GM12875 (cell line): ENCODE measurements around the gene EIF2B4.

ENCODE experiments used
- H3K4me3 ChIP-seq: one replicate; pipeline ENCODE4 v1.5.1; 2011; ENCODE audit warnings: low read depth, low read length, control low read depth
- TF ChIP-seq, protein P1 (sequence below): IDR thresholded peaks from 2 replicates; pipeline ENCODE4 v1.5.1; 2011; ENCODE audit warnings: low read depth, mild to moderate bottlenecking, control low read depth, inconsistent platforms, low read length, moderate library complexity, borderline replicate concordance; ENCODE audit not compliant: insufficient read depth

EIF2B4 gene

DNA sequence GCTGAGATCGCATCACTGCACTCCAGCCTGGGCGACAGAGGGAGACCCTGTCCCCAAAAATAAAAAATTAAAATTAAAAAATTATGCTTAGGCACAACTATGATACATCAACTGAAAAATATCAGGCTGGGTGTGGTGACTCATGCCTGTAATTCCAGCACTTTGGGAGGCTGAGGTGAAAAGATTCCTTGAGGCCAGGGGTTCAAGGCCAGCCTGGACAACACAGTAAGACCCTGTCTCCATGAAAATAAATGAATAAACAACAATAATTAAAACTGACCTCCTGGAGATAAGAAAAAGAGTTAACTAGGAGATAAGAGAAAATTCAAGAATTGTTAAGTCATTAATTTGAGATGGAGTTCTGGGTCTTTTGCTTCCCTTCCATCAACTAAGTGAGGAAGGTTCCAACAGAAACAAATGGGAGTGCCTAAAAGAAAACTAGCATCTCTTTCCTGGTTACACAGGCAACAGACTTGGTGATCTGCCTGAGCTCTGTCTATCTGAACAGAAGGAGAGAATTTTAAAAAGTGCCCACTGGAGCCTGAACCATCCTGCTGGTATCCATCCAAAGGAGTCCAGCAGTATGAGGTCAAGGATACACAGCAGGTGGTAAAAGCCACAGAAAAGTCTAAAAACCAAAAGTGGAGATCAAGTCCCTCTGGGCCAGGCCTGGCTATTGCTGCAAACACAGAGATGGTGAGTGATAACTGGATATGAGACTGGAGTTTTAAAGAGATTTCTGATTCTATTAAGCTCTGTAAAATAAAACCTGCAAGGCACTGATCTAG, 30.4 kb upstream of the EIF2B4 start:
- TF ChIP-seq, protein P1, sequence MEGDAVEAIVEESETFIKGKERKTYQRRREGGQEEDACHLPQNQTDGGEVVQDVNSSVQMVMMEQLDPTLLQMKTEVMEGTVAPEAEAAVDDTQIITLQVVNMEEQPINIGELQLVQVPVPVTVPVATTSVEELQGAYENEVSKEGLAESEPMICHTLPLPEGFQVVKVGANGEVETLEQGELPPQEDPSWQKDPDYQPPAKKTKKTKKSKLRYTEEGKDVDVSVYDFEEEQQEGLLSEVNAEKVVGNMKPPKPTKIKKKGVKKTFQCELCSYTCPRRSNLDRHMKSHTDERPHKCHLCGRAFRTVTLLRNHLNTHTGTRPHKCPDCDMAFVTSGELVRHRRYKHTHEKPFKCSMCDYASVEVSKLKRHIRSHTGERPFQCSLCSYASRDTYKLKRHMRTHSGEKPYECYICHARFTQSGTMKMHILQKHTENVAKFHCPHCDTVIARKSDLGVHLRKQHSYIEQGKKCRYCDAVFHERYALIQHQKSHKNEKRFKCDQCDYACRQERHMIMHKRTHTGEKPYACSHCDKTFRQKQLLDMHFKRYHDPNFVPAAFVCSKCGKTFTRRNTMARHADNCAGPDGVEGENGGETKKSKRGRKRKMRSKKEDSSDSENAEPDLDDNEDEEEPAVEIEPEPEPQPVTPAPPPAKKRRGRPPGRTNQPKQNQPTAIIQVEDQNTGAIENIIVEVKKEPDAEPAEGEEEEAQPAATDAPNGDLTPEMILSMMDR: no peak
- no peak overlapping the region for H3K4me3 ChIP-seq

DNA sequence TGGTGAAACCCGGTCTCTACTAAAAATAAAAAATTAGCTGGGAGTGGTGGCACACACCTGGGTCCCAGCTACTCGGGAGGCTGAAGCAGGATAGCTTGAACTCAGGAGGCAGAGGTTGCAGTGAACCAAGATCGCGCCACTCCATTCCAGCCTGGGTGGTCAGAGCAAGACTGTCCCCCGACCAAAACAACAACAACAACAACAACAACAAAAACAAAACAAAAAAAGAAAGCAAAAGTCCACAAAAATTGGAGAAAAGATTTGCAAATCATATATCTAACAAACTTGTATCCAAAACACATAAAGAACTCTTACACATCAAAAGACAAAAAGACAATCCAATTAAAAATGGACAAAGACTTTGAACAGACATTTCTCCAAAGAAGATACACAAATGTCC, 28.8 kb upstream of the EIF2B4 start:
- no peak overlapping the region for H3K4me3 ChIP-seq
- TF ChIP-seq, protein P1: no peak

DNA sequence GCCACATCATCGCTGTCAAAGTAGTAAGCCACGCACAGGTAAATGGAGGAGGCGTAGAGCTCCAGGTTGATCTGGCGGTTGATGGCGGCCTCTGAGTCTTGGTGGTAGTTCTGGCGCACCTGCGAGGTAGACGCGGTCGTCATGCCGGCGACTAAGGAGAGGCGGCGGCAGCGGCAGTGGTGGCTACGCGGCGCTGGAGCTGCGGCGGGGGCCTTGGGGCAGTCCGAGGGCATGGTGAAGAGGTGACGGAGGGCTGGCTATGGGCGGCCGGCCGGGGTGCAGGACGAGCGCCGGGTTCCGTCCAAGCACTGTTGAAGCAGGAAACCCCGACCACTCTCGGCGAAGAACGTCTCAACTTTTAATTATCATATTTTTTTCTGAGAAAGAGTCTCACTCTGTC, 23.1 kb upstream of the EIF2B4 start:
- no peak overlapping the region for H3K4me3 ChIP-seq
- TF ChIP-seq, protein P1: no peak

DNA sequence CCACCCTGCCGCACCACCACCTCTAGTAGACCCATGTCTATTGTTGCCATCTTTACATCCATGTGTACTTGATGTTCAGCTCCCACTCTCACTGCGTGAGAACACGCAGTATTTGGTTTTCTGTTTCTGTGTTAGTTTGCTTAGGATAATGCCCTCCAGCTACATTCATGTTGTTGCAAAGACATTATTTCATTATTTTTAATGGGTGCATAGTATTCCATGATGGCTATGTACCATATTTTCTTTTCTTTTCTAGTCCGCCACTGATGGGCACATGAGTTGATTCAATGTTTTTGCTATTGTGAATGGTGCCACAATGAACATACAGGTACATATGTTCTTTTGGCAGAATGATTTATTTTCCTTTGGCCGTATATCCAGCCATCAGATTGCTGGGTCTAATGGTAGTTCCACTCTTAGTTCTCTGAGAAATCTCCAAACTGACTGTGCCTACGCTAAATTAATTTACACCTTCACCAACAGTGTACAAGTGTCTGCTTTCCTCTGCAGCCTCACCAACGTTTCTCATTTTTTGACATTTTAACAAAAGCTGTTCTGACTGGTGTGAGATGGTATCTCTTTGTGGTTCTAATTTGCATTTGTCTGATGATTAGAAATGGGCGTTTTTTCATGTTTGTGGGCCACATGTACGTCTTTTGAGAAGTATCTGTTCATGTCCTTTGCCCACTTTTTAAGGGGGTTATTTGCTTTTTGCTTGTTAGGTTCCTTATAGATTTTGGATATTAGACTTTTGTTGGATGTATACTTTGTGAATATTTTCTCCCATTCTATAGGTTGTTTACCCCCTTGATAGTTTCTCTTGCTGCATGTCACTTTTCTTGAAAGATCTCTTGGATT, 20.9 kb upstream of the EIF2B4 start:
- TF ChIP-seq, protein P1: no peak
- H3K4me3 ChIP-seq: no peak overlapping the region

DNA sequence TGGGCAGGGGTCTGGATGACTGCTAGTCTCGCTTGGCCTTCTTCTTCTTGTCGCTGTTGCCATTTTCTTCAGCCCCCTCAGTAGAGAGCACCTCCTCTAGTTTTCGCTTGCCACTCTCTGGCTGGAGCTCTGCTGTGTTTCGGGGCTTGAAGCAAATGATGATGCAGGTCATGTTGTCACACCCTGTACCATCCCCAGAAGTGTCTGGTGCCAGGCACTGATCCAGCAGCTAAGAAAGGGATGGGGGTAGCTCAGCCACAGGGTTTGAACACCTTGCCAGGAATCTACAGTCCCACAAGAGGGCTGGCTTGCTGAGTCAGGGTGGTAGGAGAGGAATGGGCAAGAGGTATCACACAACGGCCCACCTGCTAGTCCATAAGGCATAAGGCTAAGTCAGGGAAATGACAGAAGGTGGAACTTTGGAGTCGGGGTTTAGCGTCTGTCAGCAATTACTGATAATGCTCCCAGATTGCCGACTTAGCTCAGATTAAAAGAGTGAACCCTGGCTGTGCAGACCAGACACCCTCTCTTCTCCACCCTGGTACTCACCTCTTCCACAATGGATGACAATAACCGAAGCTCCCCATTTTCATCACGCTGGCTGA, 11.5 kb upstream of the EIF2B4 start:
- TF ChIP-seq, protein P1: no peak
- no peak overlapping the region for H3K4me3 ChIP-seq

DNA sequence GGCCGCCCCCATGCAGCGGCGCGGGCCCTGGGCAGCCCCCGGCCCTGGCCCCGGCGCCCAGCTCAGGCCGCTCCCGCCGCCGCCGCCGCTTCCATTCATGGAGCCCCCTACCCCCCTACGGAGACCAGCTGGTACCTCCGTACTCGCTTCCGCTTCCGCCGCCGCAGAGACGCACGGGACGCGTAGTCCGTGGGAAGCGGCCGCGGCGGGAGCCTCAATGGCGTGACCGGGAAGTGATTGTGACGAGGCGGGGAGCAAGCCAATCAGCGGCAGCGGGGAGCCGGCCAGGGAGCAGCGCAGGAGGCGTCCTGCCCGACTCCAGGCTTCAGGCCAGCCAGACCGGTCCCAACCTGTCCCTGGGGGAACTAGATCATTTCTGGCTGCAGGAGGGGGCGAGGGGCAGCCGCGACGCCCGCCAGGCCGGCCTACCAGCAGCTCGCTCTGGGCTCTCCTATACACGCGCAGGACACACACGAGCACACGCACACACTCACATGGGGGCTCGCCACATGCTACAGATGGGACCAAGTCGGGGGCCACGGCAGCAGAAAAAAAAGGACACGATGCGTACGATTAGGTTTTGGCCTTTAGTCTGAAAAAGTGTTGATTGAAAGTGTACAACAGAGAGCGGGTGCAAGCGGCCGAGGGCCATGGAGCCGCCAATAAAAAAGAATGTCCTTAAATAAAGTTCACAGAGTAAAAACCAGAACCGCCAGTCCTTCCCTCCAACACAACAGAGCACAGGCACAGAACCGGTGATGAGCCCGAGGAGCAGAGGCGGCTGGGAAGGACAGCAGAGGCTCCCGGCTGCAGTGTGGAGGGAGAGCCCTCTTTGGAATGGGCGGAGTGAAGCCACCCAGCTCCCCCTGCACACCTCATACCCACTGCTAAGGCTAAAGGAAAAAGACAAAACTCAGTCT, 10.7 kb upstream of the EIF2B4 start, which contains the start of gene ZNF513:
TSS of gene ZNF513 (minus strand) at position 109 of the 920 bp plus-strand sequence. CDS start 208 bp downstream, outside the sequence.
- H3K4me3 ChIP-seq: peak within 1 kb of the TSS; percentile 57
- TF ChIP-seq, protein P1: no peak
